GM19043 (cell line): ENCODE data around the gene PIK3C3.

Experiments
- ATAC-seq: cut with Tn5 transposase; IDR thresholded peaks from one replicate; pipeline ENCODE4 v1.9.1; 2021; ENCODE audit warnings: low read depth; ENCODE audit not compliant: unreplicated experiment

PIK3C3 gene

GRCh38 chr18:41959045-41959444 lies 4.0 kb downstream of the PIK3C3 start:
- ATAC-seq, result no peak

- no peak for ATAC-seq
Observed at GRCh38 chr18:41965634-41966255, 10.7 kb downstream of the PIK3C3 start.

- ATAC-seq, result no peak
Observed at GRCh38 chr18:41966943-41967342, 11.9 kb downstream of the PIK3C3 start.

GRCh38 chr18:41967680-41968079 lies 12.6 kb downstream of the PIK3C3 start:
- ATAC-seq, result no peak

- no peak for ATAC-seq
Observed at GRCh38 chr18:41969881-41970280, 14.8 kb downstream of the PIK3C3 start.

- no peak for ATAC-seq
Observed at GRCh38 chr18:41972067-41972925, 17.3 kb downstream of the PIK3C3 start.

GRCh38 chr18:41973983-41974382 lies 18.9 kb downstream of the PIK3C3 start:
- ATAC-seq, result peak; percentile 51

GRCh38 chr18:41974796-41975201 lies 19.8 kb downstream of the PIK3C3 start:
- no peak for ATAC-seq

GRCh38 chr18:41975284-41975683 lies 20.2 kb downstream of the PIK3C3 start:
- ATAC-seq, result no peak

GRCh38 chr18:41977233-41977632 lies 22.2 kb downstream of the PIK3C3 start:
- no peak for ATAC-seq

- ATAC-seq, result peak; percentile 95
Observed at GRCh38 chr18:41982942-41983660, 28.1 kb downstream of the PIK3C3 start.

GRCh38 chr18:41985914-41986313 lies 30.9 kb downstream of the PIK3C3 start:
- no peak for ATAC-seq

- no peak for ATAC-seq
Observed at GRCh38 chr18:41989508-41989907, 34.5 kb downstream of the PIK3C3 start.

GRCh38 chr18:41992066-41992465 lies 37.0 kb downstream of the PIK3C3 start:
- ATAC-seq, result peak; percentile 58

GRCh38 chr18:41992703-41993102 lies 37.7 kb downstream of the PIK3C3 start:
- no peak for ATAC-seq

- ATAC-seq, result no peak
Observed at GRCh38 chr18:41993151-41993550, 38.1 kb downstream of the PIK3C3 start.

GRCh38 chr18:41996020-41996419 lies 41.0 kb downstream of the PIK3C3 start:
- ATAC-seq, result no peak

- no peak for ATAC-seq
Observed at GRCh38 chr18:41999751-42000150, 44.7 kb downstream of the PIK3C3 start.

GRCh38 chr18:42001801-42002200 lies 46.8 kb downstream of the PIK3C3 start:
- ATAC-seq, result no peak

GRCh38 chr18:42004653-42005052 lies 49.6 kb downstream of the PIK3C3 start:
- no peak for ATAC-seq

- ATAC-seq, result no peak
Observed at GRCh38 chr18:42005782-42006181, 50.7 kb downstream of the PIK3C3 start.
